HG03097 (cell line): ENCODE measurements around the gene EFCAB14.
"Not testable (repeated sequence)": the region's sequence is repeated elsewhere in the genome, so short reads cannot be mapped to it uniquely, and the experiment has no call there.

Experiments used
- ATAC-seq: cut with Tn5 transposase; IDR thresholded peaks from one replicate; pipeline ENCODE4 v1.9.1; 2021; ENCODE audit not compliant: unreplicated experiment, low FRiP score

The EFCAB14 gene

GRCh38 chr1:46657775-46658174 is 61.1 kb downstream of the EFCAB14 start:
- no peak for ATAC-seq

- no peak for ATAC-seq
Observed at GRCh38 chr1:46656643-46657042, 62.3 kb downstream of the EFCAB14 start.

GRCh38 chr1:46655848-46656247 is 63.1 kb downstream of the EFCAB14 start:
- no peak for ATAC-seq

- not testable (repeated sequence) for ATAC-seq
Observed at GRCh38 chr1:46654698-46655097, 64.2 kb downstream of the EFCAB14 start.

- no peak for ATAC-seq
Observed at GRCh38 chr1:46654012-46654411, 64.9 kb downstream of the EFCAB14 start.

GRCh38 chr1:46653405-46653958 is 65.4 kb downstream of the EFCAB14 start:
- no peak for ATAC-seq

- ATAC-seq, result no peak
Observed at GRCh38 chr1:46652321-46653100, 66.4 kb downstream of the EFCAB14 start.

GRCh38 chr1:46651152-46651551 is 67.8 kb downstream of the EFCAB14 start:
- ATAC-seq, result not testable (repeated sequence)

GRCh38 chr1:46650491-46650890 is 68.4 kb downstream of the EFCAB14 start:
- no peak for ATAC-seq

GRCh38 chr1:46649764-46650163 is 69.2 kb downstream of the EFCAB14 start:
- no peak for ATAC-seq

- ATAC-seq, result no peak
Observed at GRCh38 chr1:46647611-46648010, 71.3 kb downstream of the EFCAB14 start.

- ATAC-seq, result no peak
Observed at GRCh38 chr1:46646844-46647243, 72.1 kb downstream of the EFCAB14 start.

GRCh38 chr1:46646331-46646730 is 72.6 kb downstream of the EFCAB14 start:
- no peak for ATAC-seq

- ATAC-seq, result no peak
Observed at GRCh38 chr1:46645815-46646214, 73.1 kb downstream of the EFCAB14 start.

- ATAC-seq, result no peak
Observed at GRCh38 chr1:46643368-46643775, 75.5 kb downstream of the EFCAB14 start.

GRCh38 chr1:46642115-46642680 is 76.7 kb downstream of the EFCAB14 start:
- no peak for ATAC-seq

- ATAC-seq, result no peak
Observed at GRCh38 chr1:46639547-46639946, 79.4 kb downstream of the EFCAB14 start.

- no peak for ATAC-seq
Observed at GRCh38 chr1:46638921-46639320, 80.0 kb downstream of the EFCAB14 start.

GRCh38 chr1:46637444-46638083 is 81.3 kb downstream of the EFCAB14 start:
- ATAC-seq, result no peak

GRCh38 chr1:46635205-46635604 is 83.7 kb downstream of the EFCAB14 start:
- ATAC-seq, result no peak

- no peak for ATAC-seq
Observed at GRCh38 chr1:46630719-46631118, 88.2 kb downstream of the EFCAB14 start.
